Measurements from ENCODE around the gene KRTAP10-7. TPM values are rescaled to one million over a fixed set of nuclear protein-coding genes. Genes with fewer than 3 reads are reported as not detected.

Gene KRTAP10-7
- total and polyA plus RNA-seq, 2 donors = not detected

- DNase-seq (ENCODE audit: extremely low spot score) = no peak
- Histone ChIP-seq H3K4me1 (ENCODE audit: insufficient read depth) (no peaks in the 10 kb centered on the region), H3K4me3 (ENCODE audit: low read depth, low read length) (no peak overlapping the region), H3K27ac (ENCODE audit: low read depth) (no peak overlapping the region), H3K36me3 (ENCODE audit: insufficient read depth) (no peaks in the 10 kb centered on the region)
- WGBS = 56% methylated on average over 8 of the region's 8 CpGs
Measured at GRCh38 chr21:44647222-44647552, 46.8 kb downstream of the KRTAP10-7 start.

GRCh38 chr21:44648557-44649311 is 48.3 kb downstream of the KRTAP10-7 start:
- Histone ChIP-seq H3K4me3 (ENCODE audit: low read depth, low read length) (no peak overlapping the region), H3K27ac (ENCODE audit: low read depth) (no peak overlapping the region), H3K4me1 (ENCODE audit: insufficient read depth) (no peaks in the 10 kb centered on the region), H3K36me3 (ENCODE audit: insufficient read depth) (no peaks in the 10 kb centered on the region)
- DNase-seq (ENCODE audit: extremely low spot score) = no peak
- WGBS = 74% methylated on average over 33 of the region's 33 CpGs

GRCh38 chr21:44649521-44650100 is 49.2 kb downstream of the KRTAP10-7 start:
- Histone ChIP-seq H3K36me3 (ENCODE audit: insufficient read depth) (no peaks in the 10 kb centered on the region), H3K4me1 (ENCODE audit: insufficient read depth) (no peaks in the 10 kb centered on the region), H3K27ac (ENCODE audit: low read depth) (no peak overlapping the region), H3K4me3 (ENCODE audit: low read depth, low read length) (no peak overlapping the region)
- no peak for DNase-seq (ENCODE audit: extremely low spot score)
- WGBS = 76% methylated on average over 18 of the region's 18 CpGs

GRCh38 chr21:44650265-44650972 is 50.0 kb downstream of the KRTAP10-7 start:
- WGBS = 89% methylated on average over 20 of the region's 20 CpGs

GRCh38 chr21:44650973-44651675 is 50.7 kb downstream of the KRTAP10-7 start:
- WGBS = 90% methylated on average over 12 of the region's 12 CpGs
- Histone ChIP-seq H3K4me3 (ENCODE audit: low read depth, low read length) (no peak overlapping the region), H3K27ac (ENCODE audit: low read depth) (no peak overlapping the region), H3K36me3 (ENCODE audit: insufficient read depth) (no peaks in the 10 kb centered on the region), H3K4me1 (ENCODE audit: insufficient read depth) (no peaks in the 10 kb centered on the region)
- DNase-seq (ENCODE audit: extremely low spot score) = no peak

More at GRCh38 chr21:44650265-44650972, 50.0 kb downstream of the KRTAP10-7 start:
- H3K4me3 ChIP-seq (ENCODE audit: low read depth, low read length) = no peak overlapping the region
- DNase-seq (ENCODE audit: extremely low spot score) = no peak
- H3K36me3 ChIP-seq (ENCODE audit: insufficient read depth) = no peaks in the 10 kb centered on the region
- no peaks in the 10 kb centered on the region for H3K4me1 ChIP-seq (ENCODE audit: insufficient read depth)
- H3K27ac ChIP-seq (ENCODE audit: low read depth) = no peak overlapping the region

Other genes with a start within 250 kb of the KRTAP10-7 start
- 1.2 TPM for gene TRPM2, start 247.0 kb upstream of the KRTAP10-7 start, total RNA-seq
- gene TRPM2, start 247.0 kb upstream of the KRTAP10-7 start, polyA plus RNA-seq = 3.3 TPM
- gene LRRC3, start 145.1 kb upstream of the KRTAP10-7 start, total RNA-seq = 1.5 TPM
- gene LRRC3, start 145.1 kb upstream of the KRTAP10-7 start, polyA plus RNA-seq = 4.1 TPM
- gene KRTAP10-1, start 60.4 kb upstream of the KRTAP10-7 start, total RNA-seq = not detected
- gene KRTAP10-1, start 60.4 kb upstream of the KRTAP10-7 start, polyA plus RNA-seq = not detected
- not detected for gene KRTAP10-2, start 49.1 kb upstream of the KRTAP10-7 start, total RNA-seq
- gene KRTAP10-2, start 49.1 kb upstream of the KRTAP10-7 start, polyA plus RNA-seq = not detected
- gene KRTAP10-3, start 41.8 kb upstream of the KRTAP10-7 start, total RNA-seq = not detected
- gene KRTAP10-3, start 41.8 kb upstream of the KRTAP10-7 start, polyA plus RNA-seq = not detected
- gene KRTAP10-4, start 26.9 kb upstream of the KRTAP10-7 start, total RNA-seq = not detected
- not detected for gene KRTAP10-4, start 26.9 kb upstream of the KRTAP10-7 start, polyA plus RNA-seq
- not detected for gene KRTAP10-5, start 20.0 kb upstream of the KRTAP10-7 start, total RNA-seq
- gene KRTAP10-5, start 20.0 kb upstream of the KRTAP10-7 start, polyA plus RNA-seq = not detected
- not detected for gene KRTAP10-6, start 8.1 kb upstream of the KRTAP10-7 start, total RNA-seq
- gene KRTAP10-6, start 8.1 kb upstream of the KRTAP10-7 start, polyA plus RNA-seq = not detected
- gene KRTAP10-8, start 11.5 kb downstream of the KRTAP10-7 start, total RNA-seq = not detected
- gene KRTAP10-8, start 11.5 kb downstream of the KRTAP10-7 start, polyA plus RNA-seq = not detected
- gene KRTAP10-9, start 26.5 kb downstream of the KRTAP10-7 start, total RNA-seq = not detected
- gene KRTAP10-9, start 26.5 kb downstream of the KRTAP10-7 start, polyA plus RNA-seq = not detected
- not detected for gene KRTAP10-10, start 36.8 kb downstream of the KRTAP10-7 start, total RNA-seq
- gene KRTAP10-10, start 36.8 kb downstream of the KRTAP10-7 start, polyA plus RNA-seq = not detected
- gene KRTAP10-11, start 45.8 kb downstream of the KRTAP10-7 start, total RNA-seq = not detected
- gene KRTAP10-11, start 45.8 kb downstream of the KRTAP10-7 start, polyA plus RNA-seq = not detected
- gene KRTAP12-4, start 54.1 kb downstream of the KRTAP10-7 start, total RNA-seq = not detected
- not detected for gene KRTAP12-4, start 54.1 kb downstream of the KRTAP10-7 start, polyA plus RNA-seq
- gene KRTAP12-3, start 57.3 kb downstream of the KRTAP10-7 start, total RNA-seq = not detected
- gene KRTAP12-3, start 57.3 kb downstream of the KRTAP10-7 start, polyA plus RNA-seq = not detected
- gene KRTAP12-2, start 66.3 kb downstream of the KRTAP10-7 start, total RNA-seq = not detected
- not detected for gene KRTAP12-2, start 66.3 kb downstream of the KRTAP10-7 start, polyA plus RNA-seq
- not detected for gene KRTAP12-1, start 81.6 kb downstream of the KRTAP10-7 start, total RNA-seq
- not detected for gene KRTAP12-1, start 81.6 kb downstream of the KRTAP10-7 start, polyA plus RNA-seq
- gene KRTAP10-12, start 96.6 kb downstream of the KRTAP10-7 start, total RNA-seq = not detected
- gene KRTAP10-12, start 96.6 kb downstream of the KRTAP10-7 start, polyA plus RNA-seq = not detected
- gene TSPEAR, start 111.0 kb downstream of the KRTAP10-7 start, total RNA-seq = 0.21 TPM
- 0.03 TPM for gene TSPEAR, start 111.0 kb downstream of the KRTAP10-7 start, polyA plus RNA-seq
- gene UBE2G2, start 201.2 kb downstream of the KRTAP10-7 start, total RNA-seq = 75.9 TPM
- 65.4 TPM for gene UBE2G2, start 201.2 kb downstream of the KRTAP10-7 start, polyA plus RNA-seq
- gene SUMO3, start 217.5 kb downstream of the KRTAP10-7 start, total RNA-seq = 33.7 TPM
- 84.2 TPM for gene SUMO3, start 217.5 kb downstream of the KRTAP10-7 start, polyA plus RNA-seq

Measured in urinary bladder (tissue), 4 donors.